Measurements from ENCODE around the gene DDN.

The DDN gene

GRCh38 chr12:49032276-49032675 lies 33.1 kb upstream of the DDN start:
- in situ Hi-C loops (cut with MboI; ENCODE audit: low sequenced_read_pairs) = no loop called here

- in situ Hi-C loops (cut with MboI; ENCODE audit: low sequenced_read_pairs) = no loop called here
These were observed 32.5 kb upstream of the DDN start for GRCh38 chr12:49031573-49032161.

- in situ Hi-C loops (cut with MboI; ENCODE audit: low sequenced_read_pairs) = no loop called here
These were observed 31.8 kb upstream of the DDN start for GRCh38 chr12:49030714-49031572.

GRCh38 chr12:49030119-49030518 lies 30.9 kb upstream of the DDN start:
- in situ Hi-C loops (cut with MboI; ENCODE audit: low sequenced_read_pairs) = no loop called here

GRCh38 chr12:49028666-49029275 lies 29.6 kb upstream of the DDN start:
- in situ Hi-C loops (cut with MboI; ENCODE audit: low sequenced_read_pairs) = no loop called here

- in situ Hi-C loops (cut with MboI; ENCODE audit: low sequenced_read_pairs) = no loop called here
These were observed 28.8 kb upstream of the DDN start for GRCh38 chr12:49027846-49028555.

GRCh38 chr12:49026678-49027480 lies 27.7 kb upstream of the DDN start:
- in situ Hi-C loops (cut with MboI; ENCODE audit: low sequenced_read_pairs) = no loop called here

GRCh38 chr12:49026101-49026500 lies 26.9 kb upstream of the DDN start:
- in situ Hi-C loops (cut with MboI; ENCODE audit: low sequenced_read_pairs) = no loop called here

GRCh38 chr12:49025463-49025862 lies 26.3 kb upstream of the DDN start:
- in situ Hi-C loops (cut with MboI; ENCODE audit: low sequenced_read_pairs) = no loop called here

GRCh38 chr12:49024543-49024942 lies 25.4 kb upstream of the DDN start:
- in situ Hi-C loops (cut with MboI; ENCODE audit: low sequenced_read_pairs) = no loop called here

GRCh38 chr12:49023812-49024211 lies 24.6 kb upstream of the DDN start:
- in situ Hi-C loops (cut with MboI; ENCODE audit: low sequenced_read_pairs) = no loop called here

GRCh38 chr12:49022558-49023178 lies 23.5 kb upstream of the DDN start:
- in situ Hi-C loops (cut with MboI; ENCODE audit: low sequenced_read_pairs) = no loop called here

GRCh38 chr12:49021292-49021915 lies 22.2 kb upstream of the DDN start:
- in situ Hi-C loops (cut with MboI; ENCODE audit: low sequenced_read_pairs) = no loop called here

- in situ Hi-C loops (cut with MboI; ENCODE audit: low sequenced_read_pairs) = no loop called here
These were observed 21.3 kb upstream of the DDN start for GRCh38 chr12:49020441-49020840.

GRCh38 chr12:49019443-49020324 lies 20.5 kb upstream of the DDN start:
- in situ Hi-C loops (cut with MboI; ENCODE audit: low sequenced_read_pairs) = no loop called here

- in situ Hi-C loops (cut with MboI; ENCODE audit: low sequenced_read_pairs) = no loop called here
These were observed 19.9 kb upstream of the DDN start for GRCh38 chr12:49019120-49019430.

GRCh38 chr12:49018261-49019119 lies 19.3 kb upstream of the DDN start, which contains the start of gene PRKAG1:
TSS of gene PRKAG1 (minus strand) at chr12:49018776. CDS start at chr12:49018740, 36 bp downstream.
- in situ Hi-C loops (cut with MboI; ENCODE audit: low sequenced_read_pairs) = no loop called here

GRCh38 chr12:49017891-49018260 lies 18.7 kb upstream of the DDN start:
- in situ Hi-C loops (cut with MboI; ENCODE audit: low sequenced_read_pairs) = no loop called here

All from hTERT RPE-1 (cell line).